ENCODE results near the gene MIPEP.

- TF ChIP-seq CTCF (conservative IDR thresholded peaks at IDR 0.05; ENCODE audit: low read depth, low read length) (no peak), EZH2 (IDR thresholded peaks at IDR 0.05; ENCODE audit: borderline replicate concordance, low read depth, low read length, poor library complexity, severe bottlenecking) (no peak)
Observed at GRCh38 chr13:23752111-23753001, 136.8 kb downstream of the MIPEP start.
